Smooth muscle cell (in vitro differentiated cells): ENCODE measurements around the gene SCN2A. TPM values are rescaled to one million over a fixed set of nuclear protein-coding genes. Genes with fewer than 3 reads are reported as not detected.

Experiments
- DNase-seq: peaks from one replicate; lab custom pipeline; 2025; ENCODE audit not compliant: unreplicated experiment; lab: John Stamatoyannopoulos, UW
- H2AFZ ChIP-seq: fragments of 200-600 bp; sonication (generic); 2 replicates; pipeline ENCODE4 v1.6.0; 2016; ENCODE audit warnings: antibody characterized with exemption, low read depth, mild to moderate bottlenecking
- H3F3A ChIP-seq: fragments of 200-600 bp; sonication (generic); 2 replicates; pipeline ENCODE4 v1.6.0; 2017; ENCODE audit warnings: antibody characterized with exemption, low read depth
- H3K27ac ChIP-seq: fragments of 200-600 bp; sonication (generic); 2 replicates; pipeline ENCODE4 v1.5.1; 2016; ENCODE audit warnings: low read depth, mild to moderate bottlenecking
- H3K27me3 ChIP-seq: fragments of 200-600 bp; sonication (generic); 2 replicates; pipeline ENCODE4 v1.6.1; 2016; ENCODE audit warnings: low read depth, mild to moderate bottlenecking
- H3K36me3 ChIP-seq: fragments of 200-600 bp; sonication (generic); 2 replicates; pipeline ENCODE4 v1.5.1; 2016; ENCODE audit warnings: low read depth
- H3K4me1 ChIP-seq: fragments of 200-600 bp; sonication (generic); 2 replicates; pipeline ENCODE4 v1.5.1; 2016; ENCODE audit warnings: low read depth
- H3K4me2 ChIP-seq: fragments of 200-600 bp; sonication (generic); 2 replicates; pipeline ENCODE4 v1.6.0; 2016; ENCODE audit warnings: mild to moderate bottlenecking
- H3K4me3 ChIP-seq: fragments of 200-600 bp; sonication (generic); 2 replicates; pipeline ENCODE4 v1.5.1; 2016; ENCODE audit warnings: mild to moderate bottlenecking
- H3K79me2 ChIP-seq: fragments of 200-600 bp; sonication (generic); 2 replicates; pipeline ENCODE4 v1.6.0; 2016; ENCODE audit warnings: low read depth, mild to moderate bottlenecking
- H3K9ac ChIP-seq: fragments of 200-600 bp; sonication (generic); 2 replicates; pipeline ENCODE4 v1.6.0; 2016; ENCODE audit warnings: low read depth
- H3K9me3 ChIP-seq: fragments of 200-600 bp; sonication (generic); replicated peaks from 2 replicates; pipeline ENCODE4 v1.5.1; 2016; ENCODE audit warnings: low read depth
- H4K20me1 ChIP-seq: fragments of 200-600 bp; sonication (generic); 2 replicates; pipeline ENCODE4 v1.6.0; 2016; ENCODE audit warnings: low read depth
- WGBS: methylation state at CpG from one replicate; pipeline ENCODE4 v1.1.7; 2016; ENCODE audit warnings: low lambda C conversion rate; 5-methylcytosine and 5-hydroxymethylcytosine counted together
- polyA plus RNA-seq: library from polyadenylated mRNA; unstranded; fragments of >200 nt; fragmentation: Nextera tagmentation; extraction: Ambion mirVana; gene quantifications from 2 replicates; pipeline ENCODE4 v1.2.1, GENCODE V29; 2016
- total RNA-seq: library from RNA; depleted of rRNA; stranded (reverse); fragments of >200 nt; gene quantifications from 2 replicates; pipeline ENCODE4 v1.2.3, GENCODE V29; 2014
- TF ChIP-seq, protein P1 (sequence below): fragments of 200-600 bp; sonication (generic); IDR thresholded peaks from 2 replicates; pipeline ENCODE4 v1.5.1; 2017; ENCODE audit warnings: borderline replicate concordance, mild to moderate bottlenecking, antibody characterized with exemption; ENCODE audit not compliant: insufficient read depth, poor library complexity, severe bottlenecking

Gene SCN2A
- total and polyA plus RNA-seq, 2 experiments from 2014 or later, result 0.17 to 0.27 TPM

GRCh38 chr2:165348441-165348840, 109.2 kb downstream of the SCN2A start:
- no peak overlapping the region for H3K9ac ChIP-seq
- TF ChIP-seq, protein P1, sequence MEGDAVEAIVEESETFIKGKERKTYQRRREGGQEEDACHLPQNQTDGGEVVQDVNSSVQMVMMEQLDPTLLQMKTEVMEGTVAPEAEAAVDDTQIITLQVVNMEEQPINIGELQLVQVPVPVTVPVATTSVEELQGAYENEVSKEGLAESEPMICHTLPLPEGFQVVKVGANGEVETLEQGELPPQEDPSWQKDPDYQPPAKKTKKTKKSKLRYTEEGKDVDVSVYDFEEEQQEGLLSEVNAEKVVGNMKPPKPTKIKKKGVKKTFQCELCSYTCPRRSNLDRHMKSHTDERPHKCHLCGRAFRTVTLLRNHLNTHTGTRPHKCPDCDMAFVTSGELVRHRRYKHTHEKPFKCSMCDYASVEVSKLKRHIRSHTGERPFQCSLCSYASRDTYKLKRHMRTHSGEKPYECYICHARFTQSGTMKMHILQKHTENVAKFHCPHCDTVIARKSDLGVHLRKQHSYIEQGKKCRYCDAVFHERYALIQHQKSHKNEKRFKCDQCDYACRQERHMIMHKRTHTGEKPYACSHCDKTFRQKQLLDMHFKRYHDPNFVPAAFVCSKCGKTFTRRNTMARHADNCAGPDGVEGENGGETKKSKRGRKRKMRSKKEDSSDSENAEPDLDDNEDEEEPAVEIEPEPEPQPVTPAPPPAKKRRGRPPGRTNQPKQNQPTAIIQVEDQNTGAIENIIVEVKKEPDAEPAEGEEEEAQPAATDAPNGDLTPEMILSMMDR, result no peak
- no peak overlapping the region for H3K4me3 ChIP-seq
- no peak overlapping the region for H3K27ac ChIP-seq
- no peaks in the 10 kb centered on the region for H4K20me1 ChIP-seq
- no peak overlapping the region for H3K4me2 ChIP-seq
- 44% methylated on average over 1 of the region's 1 CpG for WGBS
- no peak for DNase-seq
- H3K4me1 ChIP-seq, result no peaks in the 10 kb centered on the region
- H3K79me2 ChIP-seq, result no peaks in the 10 kb centered on the region
- H3K36me3 ChIP-seq, result no peaks in the 10 kb centered on the region
- H2AFZ ChIP-seq, result no peak overlapping the region
- no peaks in the 10 kb centered on the region for H3K27me3 ChIP-seq
- H3F3A ChIP-seq, result no peaks in the 10 kb centered on the region
- no peaks in the 10 kb centered on the region for H3K9me3 ChIP-seq

DNA sequence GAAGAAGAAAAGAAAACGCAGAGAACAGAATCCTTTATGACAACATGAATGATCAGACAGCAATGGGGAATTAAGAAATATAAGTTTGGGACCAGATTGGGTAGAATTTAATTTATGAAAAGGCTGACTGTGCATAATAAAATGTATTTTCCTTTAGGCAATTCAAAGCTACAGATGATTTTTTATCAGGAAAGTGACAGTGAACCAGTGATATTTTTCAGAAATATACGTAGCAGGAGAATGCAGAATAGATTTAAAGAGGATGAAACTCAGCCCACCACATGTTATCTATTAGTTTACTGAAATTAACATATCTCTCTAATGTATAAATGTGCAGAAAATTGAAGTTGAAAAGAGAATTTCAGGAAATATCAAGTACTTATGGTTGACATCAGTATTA, 110.0 kb downstream of the SCN2A start:
- H3K27ac ChIP-seq, result no peak overlapping the region
- DNase-seq, result no peak
- TF ChIP-seq, protein P1, result no peak
- no peaks in the 10 kb centered on the region for H4K20me1 ChIP-seq
- no peaks in the 10 kb centered on the region for H3K9me3 ChIP-seq
- H2AFZ ChIP-seq, result no peak overlapping the region
- H3K9ac ChIP-seq, result no peak overlapping the region
- H3K27me3 ChIP-seq, result no peaks in the 10 kb centered on the region
- no peak overlapping the region for H3K4me3 ChIP-seq
- H3K36me3 ChIP-seq, result no peaks in the 10 kb centered on the region
- 85% methylated on average over 2 of the region's 2 CpGs for WGBS
- no peaks in the 10 kb centered on the region for H3K4me1 ChIP-seq
- no peak overlapping the region for H3K4me2 ChIP-seq
- no peaks in the 10 kb centered on the region for H3F3A ChIP-seq
- no peaks in the 10 kb centered on the region for H3K79me2 ChIP-seq

DNA sequence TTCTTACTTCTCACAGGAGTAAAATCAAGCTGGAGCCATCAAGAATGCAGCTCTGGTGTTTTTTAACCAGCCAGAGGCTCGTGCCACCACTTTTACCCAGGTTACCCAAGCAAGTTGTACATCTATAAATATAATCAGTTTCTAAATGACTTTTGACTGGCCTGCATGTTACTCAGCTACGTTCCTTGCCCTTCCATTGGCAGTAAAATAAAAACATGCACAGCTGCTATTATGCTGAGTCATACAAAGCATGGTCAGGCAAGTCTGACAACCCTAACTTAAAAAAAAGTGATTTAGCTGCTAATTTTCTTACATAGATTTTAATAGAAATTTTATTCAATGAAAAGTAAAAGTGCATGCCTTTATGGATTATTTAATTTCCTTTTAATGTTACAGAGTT, 118.5 kb downstream of the SCN2A start:
- Histone ChIP-seq H3F3A (no peaks in the 10 kb centered on the region), H3K36me3 (no peaks in the 10 kb centered on the region), H3K9me3 (no peaks in the 10 kb centered on the region), H3K9ac (no peak overlapping the region), H3K27me3 (no peaks in the 10 kb centered on the region), H2AFZ (peak overlapping the region; percentile 48), H3K4me3 (no peak overlapping the region), H4K20me1 (no peaks in the 10 kb centered on the region), H3K4me1 (peaks cover 6% of the 10 kb centered on the region), H3K79me2 (no peaks in the 10 kb centered on the region), H3K27ac (peak overlapping the region; percentile 55), H3K4me2 (peak overlapping the region; percentile 27)
- 8% methylated on average over 2 of the region's 2 CpGs for WGBS
- no peak for DNase-seq
- TF ChIP-seq, protein P1, result no peak

DNA sequence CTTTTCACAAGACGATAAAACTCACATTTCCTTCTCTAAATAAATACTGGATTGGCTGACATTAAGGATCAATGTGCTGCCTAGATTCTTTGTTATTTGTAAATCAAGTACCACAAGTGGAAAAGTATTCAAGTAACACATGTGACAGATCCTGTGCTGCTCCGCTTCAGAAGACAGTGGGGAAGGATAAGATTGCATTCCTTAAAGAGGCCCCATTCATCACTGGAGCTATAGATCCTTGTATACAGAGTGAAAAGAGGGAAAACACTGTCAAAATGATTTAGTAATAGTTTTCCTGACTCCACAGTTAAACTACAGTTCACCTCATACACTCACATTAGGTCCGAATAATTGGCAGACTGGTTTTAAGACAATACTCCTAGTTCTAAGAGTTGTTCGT, 122.3 kb downstream of the SCN2A start:
- H3K4me1 ChIP-seq, result peaks cover 6% of the 10 kb centered on the region
- TF ChIP-seq, protein P1, result no peak
- no peak overlapping the region for H3K4me3 ChIP-seq
- DNase-seq, result no peak
- H4K20me1 ChIP-seq, result no peaks in the 10 kb centered on the region
- H3K36me3 ChIP-seq, result no peaks in the 10 kb centered on the region
- no peak overlapping the region for H3K4me2 ChIP-seq
- H3K27me3 ChIP-seq, result no peaks in the 10 kb centered on the region
- 86% methylated on average over 4 of the region's 4 CpGs for WGBS
- no peaks in the 10 kb centered on the region for H3K79me2 ChIP-seq
- H2AFZ ChIP-seq, result no peak overlapping the region
- H3F3A ChIP-seq, result no peaks in the 10 kb centered on the region
- H3K9ac ChIP-seq, result no peak overlapping the region
- H3K27ac ChIP-seq, result no peak overlapping the region
- no peaks in the 10 kb centered on the region for H3K9me3 ChIP-seq
